Activated naive CD4-positive, alpha-beta T cell treated with anti-CD3 and anti-CD28 coated beads, Interleukin-2, amount 50 U/mL, for 16 hours (primary cell): Measurements from ENCODE around the gene GRHL3.

Experiments
- DNase-seq: peaks from one replicate; pipeline ENCODE4 v3.0.0-alpha.2; 2020

The GRHL3 gene

GRCh38 chr1:24345334-24345733 lies 26.2 kb downstream of the GRHL3 start:
- DNase-seq, result no peak

- no peak for DNase-seq
These were observed 28.2 kb downstream of the GRHL3 start for GRCh38 chr1:24347159-24347934.

DNA sequence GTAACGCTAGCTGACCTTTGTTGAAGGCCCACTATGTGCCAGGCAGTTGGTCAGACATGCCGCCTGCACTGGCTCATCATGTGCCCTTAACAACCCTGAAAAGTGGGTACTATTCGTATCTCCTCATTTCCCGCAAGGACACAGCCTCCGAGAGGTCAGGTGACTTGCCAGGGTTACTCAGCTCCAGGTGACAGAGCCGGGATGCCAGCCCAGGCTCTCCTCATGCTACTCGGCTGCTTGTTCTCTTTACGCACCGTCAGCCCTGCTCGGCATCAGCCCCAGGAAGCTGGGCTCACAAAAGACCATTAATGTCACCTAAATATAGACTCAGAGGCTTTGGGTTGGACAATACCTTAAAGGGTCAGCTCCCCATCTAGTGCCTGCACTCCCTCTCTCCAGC lies 29.0 kb downstream of the GRHL3 start:
- DNase-seq, result no peak

- DNase-seq, result peak; percentile 36
These were observed 30.7 kb downstream of the GRHL3 start for GRCh38 chr1:24349891-24350290.

GRCh38 chr1:24351247-24351646 lies 32.1 kb downstream of the GRHL3 start:
- no peak for DNase-seq

DNA sequence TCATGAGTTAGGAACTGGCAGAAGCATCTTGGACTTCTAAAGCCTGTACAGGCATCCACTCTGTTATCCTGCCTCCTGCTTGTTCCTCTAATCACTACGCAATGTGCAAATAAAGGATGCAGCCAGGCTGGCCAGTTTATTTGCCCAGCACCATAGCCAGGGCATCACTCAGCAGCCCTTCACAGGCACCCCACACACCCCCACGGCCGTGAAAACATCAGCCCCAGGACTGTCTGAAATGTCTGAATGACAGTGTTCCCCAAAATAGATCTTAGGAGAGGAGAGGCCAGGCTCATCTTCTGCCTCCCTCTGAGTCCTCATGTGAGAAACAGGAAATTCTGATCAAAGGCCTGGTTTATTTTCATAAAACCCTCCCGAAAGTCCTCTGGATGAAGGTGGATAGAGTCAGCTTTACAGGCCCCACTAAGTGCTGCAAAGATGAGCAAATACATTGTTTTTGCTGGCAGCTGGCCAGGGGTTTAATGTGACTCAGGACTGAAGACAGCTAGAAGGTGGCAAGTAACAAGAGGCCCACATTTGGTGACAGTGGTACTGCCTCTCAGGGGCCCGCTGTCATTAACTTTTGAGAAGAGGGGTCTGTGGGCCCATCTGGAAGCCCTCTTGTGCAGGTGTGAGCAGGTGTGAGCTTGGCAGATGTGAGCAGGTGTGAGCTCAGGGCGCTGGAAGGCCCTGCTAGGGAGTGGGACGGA lies 32.9 kb downstream of the GRHL3 start:
- peak; percentile 55 for DNase-seq

DNA sequence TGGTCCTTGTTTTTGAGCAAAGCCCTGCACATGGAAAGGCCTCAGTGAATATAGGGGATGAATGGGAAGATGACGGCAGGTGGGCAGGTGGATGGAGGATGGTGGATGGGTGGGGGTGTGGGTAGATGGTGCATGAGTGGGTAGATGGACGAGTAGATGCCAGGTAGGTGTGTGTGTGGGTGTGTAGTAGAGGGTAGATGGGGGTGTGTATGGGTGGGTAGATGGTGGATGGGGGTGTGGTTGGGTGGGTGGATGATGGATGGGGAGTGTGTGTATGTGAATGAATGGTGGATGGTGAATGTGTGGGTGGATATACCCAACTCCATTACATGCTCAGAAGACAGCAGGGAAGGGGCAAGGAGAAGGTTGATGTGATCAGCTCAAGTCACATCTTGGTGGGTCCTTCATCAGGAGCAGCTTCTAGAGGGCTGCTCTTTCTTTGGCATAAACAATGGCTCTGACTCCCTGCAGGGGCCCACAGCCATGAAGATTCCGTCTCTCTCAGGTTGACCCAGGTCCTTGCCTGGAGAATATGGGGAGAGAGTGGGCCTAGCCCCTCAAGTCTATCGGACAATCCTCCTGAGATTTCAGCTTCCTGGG lies 34.2 kb downstream of the GRHL3 start:
- DNase-seq, result no peak

- DNase-seq, result no peak
These were observed 36.3 kb downstream of the GRHL3 start for GRCh38 chr1:24355466-24355865.

- no peak for DNase-seq
These were observed 37.9 kb downstream of the GRHL3 start for GRCh38 chr1:24357038-24357437.

GRCh38 chr1:24360681-24361080 lies 41.5 kb downstream of the GRHL3 start:
- DNase-seq, result no peak

GRCh38 chr1:24361811-24362210 lies 42.7 kb downstream of the GRHL3 start:
- no peak for DNase-seq

DNA sequence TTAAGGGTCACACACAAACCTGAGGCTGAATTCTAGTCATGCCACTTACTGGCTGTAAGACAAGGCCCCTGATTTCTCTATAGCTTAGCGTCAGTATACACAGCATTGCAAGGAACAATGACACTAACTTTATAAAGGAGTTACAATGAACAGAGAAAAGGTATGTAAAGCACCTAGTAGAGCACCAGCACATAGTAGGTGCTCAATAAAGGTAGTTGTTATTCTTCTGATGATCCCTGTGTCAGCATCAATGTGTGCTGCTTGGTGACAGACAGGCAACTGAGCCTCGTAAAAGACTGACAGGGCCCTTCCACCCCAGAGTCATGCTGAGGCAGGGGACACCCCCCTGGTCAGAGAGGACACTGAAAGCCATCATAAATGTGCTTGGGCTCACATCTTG lies 43.2 kb downstream of the GRHL3 start:
- no peak for DNase-seq

GRCh38 chr1:24362982-24363614 lies 43.9 kb downstream of the GRHL3 start:
- no peak for DNase-seq

- DNase-seq, result no peak
These were observed 44.8 kb downstream of the GRHL3 start for GRCh38 chr1:24363994-24364393.

DNA sequence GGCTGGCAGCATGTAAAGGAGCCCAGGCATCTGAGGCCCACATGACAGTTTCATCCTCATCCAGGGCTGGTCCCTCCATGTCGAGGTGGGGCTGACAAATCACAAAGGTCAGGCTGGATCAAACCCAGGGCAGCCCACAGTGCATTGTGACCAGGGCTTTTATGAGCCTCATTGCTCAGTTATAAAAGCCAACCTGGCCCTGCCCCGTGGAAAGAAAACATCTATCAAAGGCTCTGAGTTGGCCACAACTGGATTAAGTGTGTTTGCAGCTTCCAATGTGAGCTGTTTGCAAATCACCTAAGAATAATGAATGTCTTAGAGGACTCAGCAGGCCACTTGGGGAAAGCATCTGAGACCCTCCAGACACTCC lies 45.4 kb downstream of the GRHL3 start:
- DNase-seq, result no peak

DNA sequence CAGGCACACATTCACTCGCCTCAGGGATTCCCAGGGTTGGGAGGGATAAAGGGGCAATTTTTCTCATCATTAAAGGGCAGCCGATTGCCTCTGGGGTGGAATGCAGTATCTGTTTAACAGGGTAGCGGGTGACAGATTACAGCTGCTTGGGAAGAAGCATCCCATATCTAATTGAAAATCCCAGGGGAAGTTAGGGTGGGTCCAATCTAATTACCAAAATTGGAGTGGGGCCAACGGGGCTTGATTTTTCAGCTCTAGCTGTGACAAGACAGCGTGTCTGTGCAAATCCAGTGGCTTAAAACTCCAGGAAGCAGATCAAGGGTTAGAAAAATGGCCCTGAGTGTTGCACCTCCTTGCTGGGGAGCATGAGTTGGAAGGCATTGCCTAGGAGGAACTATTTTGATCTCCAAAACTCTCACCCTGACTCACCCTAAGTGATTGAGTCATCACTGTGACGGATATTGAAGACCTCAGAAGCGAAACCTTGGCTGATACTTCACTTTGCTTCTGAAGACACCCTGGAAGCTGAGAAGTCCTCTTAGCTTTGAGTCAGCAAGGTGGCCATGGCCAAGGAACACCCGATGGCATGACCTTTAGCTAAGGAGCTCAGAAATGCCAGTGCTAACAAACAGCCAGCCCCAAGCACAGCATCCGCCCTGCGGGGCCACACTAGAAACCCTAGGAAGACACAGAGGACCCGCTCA lies 46.0 kb downstream of the GRHL3 start:
- DNase-seq, result no peak

GRCh38 chr1:24366707-24367106 lies 47.5 kb downstream of the GRHL3 start:
- no peak for DNase-seq

DNA sequence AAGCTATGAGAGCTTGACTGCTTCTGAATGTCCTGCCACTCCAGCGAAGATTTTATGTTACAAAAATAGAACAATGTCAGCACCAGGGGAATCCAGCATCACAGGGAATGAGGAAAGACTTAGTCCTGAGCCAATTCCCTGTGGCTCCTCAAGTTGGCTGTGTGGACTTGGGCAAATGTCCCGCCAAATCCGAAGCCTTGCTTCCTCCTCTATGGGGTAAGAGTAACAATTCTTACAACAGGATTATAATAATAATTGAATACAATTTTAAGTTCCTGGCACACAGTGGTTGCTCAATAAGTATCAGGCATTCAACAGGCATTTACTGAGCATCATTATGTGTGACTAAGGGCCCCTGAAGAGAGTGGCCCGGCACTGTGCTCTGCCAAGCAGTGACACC lies 50.0 kb downstream of the GRHL3 start:
- no peak for DNase-seq

DNA sequence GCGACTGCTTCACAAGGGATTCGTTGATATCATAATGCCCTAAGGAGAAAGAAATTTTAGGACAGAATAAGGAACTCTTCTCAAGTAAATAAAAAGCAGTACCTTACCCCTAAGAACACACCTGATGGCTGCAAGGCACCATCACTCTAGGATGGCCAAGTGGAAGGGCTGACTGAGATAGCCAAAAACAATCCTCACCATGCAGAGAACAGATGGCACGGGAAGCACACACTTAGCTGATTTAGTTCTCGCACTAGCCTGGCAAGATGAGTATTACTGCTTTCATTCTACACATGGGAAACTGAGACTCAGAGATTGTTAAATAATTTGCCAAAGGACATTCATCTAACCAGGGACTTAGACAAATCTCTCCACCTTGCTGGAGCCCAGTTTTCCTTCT lies 50.6 kb downstream of the GRHL3 start:
- no peak for DNase-seq

- DNase-seq, result no peak
These were observed 53.9 kb downstream of the GRHL3 start for GRCh38 chr1:24373044-24373443.

DNA sequence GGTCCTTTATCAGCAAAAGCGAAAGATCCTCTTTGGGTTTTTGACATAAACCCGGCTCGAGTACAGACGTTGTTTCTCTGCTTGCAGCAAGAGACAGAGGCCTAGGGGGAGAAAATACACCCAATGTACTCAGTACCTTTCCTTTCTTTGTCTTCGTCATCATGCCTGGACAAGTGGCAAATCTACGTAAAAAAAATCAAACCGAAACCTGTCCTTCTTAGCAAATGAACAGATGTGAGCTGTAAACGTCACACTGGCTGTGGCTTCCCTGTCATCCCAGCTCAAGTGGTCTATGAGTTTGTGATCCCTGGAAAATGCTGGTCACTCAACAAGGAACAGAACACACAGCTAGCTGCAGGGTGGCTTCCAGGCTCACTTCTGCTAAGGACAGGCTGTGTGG lies 54.6 kb downstream of the GRHL3 start:
- no peak for DNase-seq

DNA sequence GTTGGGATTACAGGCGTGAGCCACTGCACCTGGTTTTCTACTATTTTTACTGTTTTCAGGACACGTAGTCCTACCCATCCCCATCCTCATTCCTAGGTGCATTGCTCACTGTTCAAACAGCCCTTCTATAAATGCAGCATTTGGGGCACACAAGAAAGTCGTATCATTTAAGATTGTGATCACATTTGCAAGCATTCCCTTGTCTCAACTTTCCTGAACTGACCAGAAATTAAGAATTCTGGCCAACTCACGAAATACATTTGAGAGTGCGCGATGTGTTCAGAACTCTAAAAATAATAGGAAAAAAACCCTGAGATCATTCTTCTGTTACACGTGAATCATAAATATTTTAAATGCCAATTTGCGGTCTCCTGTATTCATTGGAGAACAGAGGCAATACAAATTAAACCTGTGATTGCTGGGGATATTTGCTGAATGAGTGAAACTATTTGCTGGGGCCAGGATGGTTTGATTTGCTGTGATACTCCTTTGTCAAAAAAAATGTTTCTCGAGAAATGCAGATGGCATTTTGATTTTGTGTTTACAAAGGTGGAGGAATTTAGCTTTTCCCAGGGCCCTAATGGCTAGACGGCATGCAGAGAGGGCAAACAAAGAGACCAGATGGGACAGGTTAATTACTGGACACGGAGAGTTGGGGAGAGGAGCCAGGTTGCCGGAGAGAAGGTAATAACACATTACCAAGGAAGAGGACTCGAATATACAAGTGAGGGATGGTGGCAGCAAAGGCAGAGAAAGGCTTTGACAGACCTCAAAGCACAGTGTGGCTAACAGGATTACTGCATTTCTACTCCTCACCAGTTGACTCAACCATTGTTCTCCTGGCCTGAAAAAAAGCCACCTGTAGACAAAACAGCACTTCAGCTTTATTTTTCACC lies 56.0 kb downstream of the GRHL3 start:
- no peak for DNase-seq
